ENCODE measurements around the gene TMEM8B. TPM values are rescaled to one million over a fixed set of nuclear protein-coding genes. Genes with fewer than 3 reads are reported as not detected.

Gene TMEM8B
- total and polyA plus RNA-seq, 4 donors: 6.8 to 31.2 (median 18.5) TPM

- Histone ChIP-seq H3K27me3 (ENCODE audit: control insufficient read depth in 1 of 2, insufficient read depth in 2 of 2, low read length in 1 of 2) (no peaks in the 10 kb centered on the region), H3K27ac (ENCODE audit: low read depth in 1 of 2, low read length in 2 of 2) (no peak overlapping the region), H3K4me3 (ENCODE audit: low read length in 2 of 2) (no peak overlapping the region), H3K36me3 (ENCODE audit: control insufficient read depth in 1 of 2, insufficient read depth in 2 of 2, low read length in 1 of 2) (no peaks in the 10 kb centered on the region), H3K4me1 (ENCODE audit: control insufficient read depth in 1 of 2, insufficient read depth in 2 of 2, low read length in 2 of 2) (peaks cover 0 to under 1% of the 10 kb centered on the region in 2 donors), H3K9me3 (ENCODE audit: control insufficient read depth, low read length) (no peaks in the 10 kb centered on the region)
- WGBS, 2 donors: 22 to 38% methylated on average over 3 of the region's 3 CpGs
- intact Hi-C loops (cut with DNase I): loop anchor here (2.0 to 5.0 kb wide), 2 partner anchors 119 to 120 kb away; no protein-coding TSS in a partner anchor
- ATAC-seq (ENCODE audit: low FRiP score): no peak
- DNase-seq: no peak
Measured at GRCh38 chr9:35903049-35903448, 74.0 kb downstream of the TMEM8B start.

DNA sequence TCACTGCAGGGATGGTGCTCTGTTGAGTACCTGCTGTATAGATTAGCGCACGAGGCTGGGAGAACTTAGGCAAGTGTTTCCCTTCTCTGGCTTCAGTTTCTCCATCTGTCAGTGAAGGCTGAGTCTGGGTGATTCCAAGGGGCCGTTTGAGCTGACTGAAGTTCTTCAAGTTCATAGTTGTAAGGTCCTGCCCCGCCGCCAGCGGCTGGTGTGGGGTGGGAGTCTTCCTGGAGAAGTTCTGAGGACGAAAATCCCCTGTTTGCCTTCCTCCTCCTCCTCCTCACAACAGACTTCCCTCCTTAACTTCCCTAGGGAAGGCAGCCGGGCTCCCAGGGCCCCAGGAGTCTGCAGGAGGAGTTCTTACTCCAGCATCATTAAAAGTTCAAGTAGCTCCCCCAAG is 75.3 kb downstream of the TMEM8B start:
- Histone ChIP-seq H3K27ac (ENCODE audit: low read depth in 1 of 2, low read length in 2 of 2) (peak overlapping the region in 1 of 2 donors; percentile 88), H3K27me3 (ENCODE audit: control insufficient read depth in 1 of 2, insufficient read depth in 2 of 2, low read length in 1 of 2) (no peaks in the 10 kb centered on the region), H3K4me1 (ENCODE audit: control insufficient read depth in 1 of 2, insufficient read depth in 2 of 2, low read length in 2 of 2) (peaks cover 0 to 11% of the 10 kb centered on the region in 2 donors), H3K4me3 (ENCODE audit: low read length in 2 of 2) (no peak overlapping the region), H3K9me3 (ENCODE audit: control insufficient read depth, low read length) (no peaks in the 10 kb centered on the region), H3K36me3 (ENCODE audit: control insufficient read depth in 1 of 2, insufficient read depth in 2 of 2, low read length in 1 of 2) (no peaks in the 10 kb centered on the region)
- DNase-seq (no peak), ATAC-seq (ENCODE audit: low FRiP score) (no peak)
- intact Hi-C loops (cut with DNase I): loop anchor here (2.0 to 5.0 kb wide), 2 partner anchors 40 to 118 kb away; no protein-coding TSS in a partner anchor
- WGBS, 2 donors: 46 to 59% methylated on average over 8 of the region's 8 CpGs

GRCh38 chr9:35905051-35905781 is 76.2 kb downstream of the TMEM8B start:
- ATAC-seq (ENCODE audit: low FRiP score) (no peak), DNase-seq (no peak)
- 57 to 60% methylated on average over 8 of the region's 8 CpGs for WGBS, 2 donors
- intact Hi-C loops (cut with DNase I): loop anchor here (2.0 kb wide), 1 partner anchor 40 kb away; no protein-coding TSS in a partner anchor
- H3K27me3 ChIP-seq (ENCODE audit: control insufficient read depth in 1 of 2, insufficient read depth in 2 of 2, low read length in 1 of 2): no peaks in the 10 kb centered on the region
- H3K9me3 ChIP-seq (ENCODE audit: control insufficient read depth, low read length): no peaks in the 10 kb centered on the region
- no peak overlapping the region for H3K4me3 ChIP-seq (ENCODE audit: low read length in 2 of 2)
- peak overlapping the region; percentile 88 to 95 for H3K27ac ChIP-seq (ENCODE audit: low read depth in 1 of 2, low read length in 2 of 2)
- H3K4me1 ChIP-seq (ENCODE audit: control insufficient read depth in 1 of 2, insufficient read depth in 2 of 2, low read length in 2 of 2): peaks cover 0 to 12% of the 10 kb centered on the region in 2 donors
- H3K36me3 ChIP-seq (ENCODE audit: control insufficient read depth in 1 of 2, insufficient read depth in 2 of 2, low read length in 1 of 2): no peaks in the 10 kb centered on the region

DNA sequence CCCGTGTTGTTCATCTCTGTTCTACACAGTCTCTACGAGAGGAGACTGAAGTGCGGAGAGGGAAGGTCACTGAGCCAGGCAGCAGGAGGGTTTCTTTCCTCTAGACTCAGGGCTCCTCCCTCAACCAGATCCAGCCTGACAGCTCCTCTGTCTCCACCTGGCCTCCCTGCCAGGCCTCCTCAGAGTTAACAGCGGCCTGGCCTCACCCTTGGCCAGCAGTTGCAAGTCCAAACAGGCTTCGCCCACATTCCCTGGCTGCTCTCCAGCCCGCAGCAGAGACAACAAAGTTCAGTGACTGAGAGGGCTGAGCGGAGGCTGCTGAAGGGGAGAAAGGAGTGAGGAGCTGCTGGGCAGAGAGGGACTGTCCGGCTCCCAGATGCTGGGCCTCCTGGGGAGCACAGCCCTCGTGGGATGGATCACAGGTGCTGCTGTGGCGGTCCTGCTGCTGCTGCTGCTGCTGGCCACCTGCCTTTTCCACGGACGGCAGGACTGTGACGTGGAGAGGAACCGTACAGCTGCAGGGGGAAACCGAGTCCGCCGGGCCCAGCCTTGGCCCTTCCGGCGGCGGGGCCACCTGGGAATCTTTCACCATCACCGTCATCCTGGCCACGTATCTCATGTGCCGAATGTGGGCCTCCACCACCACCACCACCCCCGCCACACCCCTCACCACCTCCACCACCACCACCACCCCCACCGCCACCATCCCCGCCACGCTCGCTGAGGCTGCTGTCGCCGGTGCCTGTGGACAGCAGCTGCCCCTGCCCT is 77.1 kb downstream of the TMEM8B start, which contains the start of gene HRCT1:
Gene HRCT1 (plus strand): TSS at position 291 of the 768 bp plus-strand sequence. CDS start 86 bp downstream, at position 377.
- ATAC-seq (ENCODE audit: low FRiP score): peak; percentile 74
- peak; percentile 96 to 97 for DNase-seq
- Histone ChIP-seq H3K9me3 (ENCODE audit: control insufficient read depth, low read length) (no peaks in the 10 kb centered on the region), H3K36me3 (ENCODE audit: control insufficient read depth in 1 of 2, insufficient read depth in 2 of 2, low read length in 1 of 2) (no peaks in the 10 kb centered on the region), H3K4me1 (ENCODE audit: control insufficient read depth in 1 of 2, insufficient read depth in 2 of 2, low read length in 2 of 2) (peaks cover 0 to 12% of the 10 kb centered on the region in 2 donors), H3K4me3 (ENCODE audit: low read length in 2 of 2) (no peak within 1 kb of the TSS), H3K27ac (ENCODE audit: low read depth in 1 of 2, low read length in 2 of 2) (peak within 1 kb of the TSS; percentile 88 to 95), H3K27me3 (ENCODE audit: control insufficient read depth in 1 of 2, insufficient read depth in 2 of 2, low read length in 1 of 2) (no peaks in the 10 kb centered on the region)
- WGBS, 2 donors: 33 to 35% methylated on average over 24 to 30 of the region's 30 CpGs
- intact Hi-C loops (cut with DNase I): loop anchor here (2.0 kb wide), 1 partner anchor 39 kb away; no protein-coding TSS in a partner anchor

GRCh38 chr9:35906923-35907699 is 78.1 kb downstream of the TMEM8B start:
- intact Hi-C loops (cut with DNase I): no loop called here
- peak; percentile 75 for ATAC-seq (ENCODE audit: low FRiP score)
- peak; percentile 82 for DNase-seq
- WGBS, 2 donors: 7 to 11% methylated on average over 14 of the region's 14 CpGs
- no peaks in the 10 kb centered on the region for H3K27me3 ChIP-seq (ENCODE audit: control insufficient read depth in 1 of 2, insufficient read depth in 2 of 2, low read length in 1 of 2)
- peak overlapping the region; percentile 88 to 95 for H3K27ac ChIP-seq (ENCODE audit: low read depth in 1 of 2, low read length in 2 of 2)
- peaks cover 0 to 12% of the 10 kb centered on the region in 2 donors for H3K4me1 ChIP-seq (ENCODE audit: control insufficient read depth in 1 of 2, insufficient read depth in 2 of 2, low read length in 2 of 2)
- H3K9me3 ChIP-seq (ENCODE audit: control insufficient read depth, low read length): no peaks in the 10 kb centered on the region
- no peak overlapping the region for H3K4me3 ChIP-seq (ENCODE audit: low read length in 2 of 2)
- H3K36me3 ChIP-seq (ENCODE audit: control insufficient read depth in 1 of 2, insufficient read depth in 2 of 2, low read length in 1 of 2): no peaks in the 10 kb centered on the region

GRCh38 chr9:35907711-35908503 is 78.9 kb downstream of the TMEM8B start:
- Histone ChIP-seq H3K27ac (ENCODE audit: low read depth in 1 of 2, low read length in 2 of 2) (peak overlapping the region; percentile 88 to 95), H3K4me3 (ENCODE audit: low read length in 2 of 2) (no peak overlapping the region), H3K4me1 (ENCODE audit: control insufficient read depth in 1 of 2, insufficient read depth in 2 of 2, low read length in 2 of 2) (peaks cover 0 to 12% of the 10 kb centered on the region in 2 donors), H3K27me3 (ENCODE audit: control insufficient read depth in 1 of 2, insufficient read depth in 2 of 2, low read length in 1 of 2) (no peaks in the 10 kb centered on the region), H3K9me3 (ENCODE audit: control insufficient read depth, low read length) (no peaks in the 10 kb centered on the region), H3K36me3 (ENCODE audit: control insufficient read depth in 1 of 2, insufficient read depth in 2 of 2, low read length in 1 of 2) (no peaks in the 10 kb centered on the region)
- ATAC-seq (ENCODE audit: low FRiP score) (peak; percentile 79), DNase-seq (peak; percentile 84 to 87)
- intact Hi-C loops (cut with DNase I): loop anchor here in 1 of 2 donors (1.0 kb wide), 1 partner anchor 28 kb away; no protein-coding TSS in a partner anchor
- WGBS, 2 donors: 8 to 13% methylated on average over 13 of the region's 13 CpGs

DNA sequence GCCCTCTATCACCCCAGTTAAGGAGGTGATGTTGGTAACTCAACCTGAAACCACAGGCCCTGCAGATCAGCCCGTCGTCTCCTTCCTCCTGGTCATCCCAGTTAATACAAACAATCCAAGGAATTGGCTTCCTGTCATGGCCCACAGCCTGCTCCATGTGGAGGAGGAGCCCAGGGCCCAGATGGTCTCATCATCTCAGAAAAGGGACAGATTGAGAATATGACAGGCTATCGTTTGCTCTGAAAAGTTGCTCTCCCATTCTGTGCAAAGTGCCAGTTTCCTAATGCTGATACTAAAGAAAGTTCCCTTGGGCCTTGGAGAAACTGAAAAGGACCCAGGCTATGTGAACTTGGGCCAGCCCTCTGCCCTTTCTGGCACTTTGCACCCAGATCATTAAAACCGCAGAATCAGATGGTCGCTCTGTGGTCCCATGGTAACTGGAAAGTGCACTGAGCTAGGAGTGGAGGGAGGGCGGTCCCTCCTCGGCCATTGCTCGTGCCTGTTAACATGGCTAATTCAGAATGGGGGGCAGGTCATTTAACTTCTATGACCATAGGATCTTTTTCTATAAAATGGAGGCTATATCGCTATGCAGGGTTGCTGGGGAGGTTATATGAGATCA is 79.6 kb downstream of the TMEM8B start:
- peaks cover 0 to 12% of the 10 kb centered on the region in 2 donors for H3K4me1 ChIP-seq (ENCODE audit: control insufficient read depth in 1 of 2, insufficient read depth in 2 of 2, low read length in 2 of 2)
- no peaks in the 10 kb centered on the region for H3K27me3 ChIP-seq (ENCODE audit: control insufficient read depth in 1 of 2, insufficient read depth in 2 of 2, low read length in 1 of 2)
- H3K9me3 ChIP-seq (ENCODE audit: control insufficient read depth, low read length): no peaks in the 10 kb centered on the region
- H3K27ac ChIP-seq (ENCODE audit: low read depth in 1 of 2, low read length in 2 of 2): peak overlapping the region; percentile 88 to 95
- DNase-seq: no peak
- ATAC-seq (ENCODE audit: low FRiP score): no peak
- H3K4me3 ChIP-seq (ENCODE audit: low read length in 2 of 2): no peak overlapping the region
- 30 to 36% methylated on average over 9 of the region's 9 CpGs for WGBS, 2 donors
- H3K36me3 ChIP-seq (ENCODE audit: control insufficient read depth in 1 of 2, insufficient read depth in 2 of 2, low read length in 1 of 2): no peaks in the 10 kb centered on the region
- intact Hi-C loops (cut with DNase I): loop anchor here in 1 of 2 donors (1.0 kb wide), 1 partner anchor 28 kb away; no protein-coding TSS in a partner anchor

Data from aorta (tissue), 5 donors.